ENCODE measurements around the gene RPS19BP1.

Gene RPS19BP1

DNA sequence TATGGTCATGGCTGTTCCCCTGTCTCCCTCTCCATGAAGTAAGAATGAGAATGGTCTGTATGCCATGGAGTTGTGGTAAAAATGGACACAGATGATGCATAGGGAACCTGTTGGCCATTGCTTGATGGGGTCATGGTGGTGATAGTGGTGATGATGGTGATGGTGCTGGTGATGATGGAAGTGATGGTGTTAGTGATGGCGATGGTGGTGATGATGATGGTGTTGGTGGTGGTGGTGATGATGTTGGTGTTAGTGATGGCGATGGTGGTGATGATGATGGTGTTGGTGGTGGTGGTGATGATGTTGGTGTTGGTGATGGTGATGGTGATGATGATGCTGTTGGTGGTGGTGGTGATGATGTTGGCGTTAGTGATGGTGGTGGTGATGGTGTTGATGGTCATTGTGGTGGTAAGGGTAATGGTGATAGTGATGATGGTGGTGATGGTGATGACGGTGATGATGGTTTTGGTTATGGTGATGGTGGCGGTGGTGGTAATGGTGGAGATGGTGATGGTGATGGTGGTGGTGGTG, 32.9 kb upstream of the RPS19BP1 start:
- peaks cover 0 to 12% (median 4%) of the 10 kb centered on the region in 11 experiments; a peak in 10 of 22 replicates for H3K27me3 ChIP-seq
- TF ChIP-seq Cebpa-rat (IDR thresholded peaks at IDR 0.05) = no peak
- H3K9ac ChIP-seq = no peak overlapping the region
- H3K4me2 ChIP-seq = no peak overlapping the region
- no peak overlapping the region for H3K27ac ChIP-seq
- H3K4me1 ChIP-seq = peaks cover 11 to 47% (median 34%) of the 10 kb centered on the region in 10 experiments
- H4K20me1 ChIP-seq = peaks cover 0 to 17% (median 0%) of the 10 kb centered on the region in 11 experiments; a peak in 1 of 22 replicates
- no peak overlapping the region for H3K4me3 ChIP-seq
- H3K9me3 ChIP-seq (replicated peaks in 1 of 11) = peaks cover 0 to 14% (median 4%) of the 10 kb centered on the region in 11 experiments; a peak in 6 of 22 replicates
- H3K36me3 ChIP-seq = no peaks in the 10 kb centered on the region

GRCh38 chr22:39563571-39564428, 31.3 kb upstream of the RPS19BP1 start:
- Histone ChIP-seq H3K9me3 (replicated peaks in 1 of 11) (peaks cover 0 to 9% (median 0%) of the 10 kb centered on the region in 11 experiments; a peak in 1 of 22 replicates), H4K20me1 (peaks cover 0 to 32% (median 0%) of the 10 kb centered on the region in 11 experiments; a peak in 3 of 22 replicates), H3K9ac (no peak overlapping the region), H3K27me3 (peaks cover 14 to 29% (median 20%) of the 10 kb centered on the region in 11 experiments), H3K4me1 (peaks cover 11 to 39% (median 26%) of the 10 kb centered on the region in 10 experiments), H3K27ac (no peak overlapping the region), H3K36me3 (no peaks in the 10 kb centered on the region), H3K4me2 (no peak overlapping the region), H3K4me3 (no peak overlapping the region)
- TF ChIP-seq Cebpa-rat (IDR thresholded peaks at IDR 0.05) = no peak

DNA sequence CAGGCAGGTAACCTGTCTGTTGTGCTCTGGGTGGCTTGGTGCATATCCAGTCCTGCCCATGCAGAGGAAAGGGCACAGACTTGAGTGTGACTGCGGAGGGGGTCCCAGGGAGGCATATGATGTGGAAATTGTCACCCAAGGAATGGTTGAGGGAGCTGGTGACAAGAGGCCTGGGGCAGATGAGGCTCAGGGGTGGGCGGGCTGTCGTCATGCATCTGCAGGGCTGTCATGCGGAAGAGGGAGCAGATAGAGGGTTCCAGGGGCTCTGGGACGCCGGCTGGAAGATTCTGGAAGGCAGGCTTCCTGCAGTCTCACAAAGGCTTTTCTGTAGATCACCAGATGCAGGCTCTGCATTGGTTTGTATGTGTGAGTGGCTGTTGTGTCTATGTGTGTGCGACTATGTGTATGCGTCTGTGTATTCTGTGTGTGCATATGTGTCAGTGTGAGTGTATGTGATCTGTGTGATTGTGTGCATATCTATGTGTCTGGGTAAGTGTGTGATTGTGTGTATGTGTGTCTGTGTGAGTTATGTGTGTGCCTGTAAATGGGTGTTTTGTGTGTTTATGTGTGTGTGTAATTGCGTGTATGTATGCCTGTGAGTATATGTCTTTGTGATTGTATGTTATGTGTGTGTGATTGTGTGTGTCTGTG, 30.4 kb upstream of the RPS19BP1 start:
- H3K9me3 ChIP-seq (replicated peaks in 1 of 11) = peaks cover 0 to 9% (median 0%) of the 10 kb centered on the region in 11 experiments; a peak in 1 of 22 replicates
- peaks cover 9 to 35% (median 17%) of the 10 kb centered on the region in 10 experiments for H3K4me1 ChIP-seq
- TF ChIP-seq Cebpa-rat (IDR thresholded peaks at IDR 0.05) = no peak
- H3K27me3 ChIP-seq = peaks cover 23 to 37% (median 28%) of the 10 kb centered on the region in 11 experiments
- H3K36me3 ChIP-seq = no peaks in the 10 kb centered on the region
- H3K27ac ChIP-seq = no peak overlapping the region
- peak overlapping the region in 1 of 11 experiments; percentile 20; a peak in 1 of 22 replicates for H3K4me2 ChIP-seq
- peaks cover 0 to 39% (median 0%) of the 10 kb centered on the region in 11 experiments; a peak in 8 of 22 replicates for H4K20me1 ChIP-seq
- no peak overlapping the region for H3K9ac ChIP-seq
- no peak overlapping the region for H3K4me3 ChIP-seq

GRCh38 chr22:39560127-39560526, 27.6 kb upstream of the RPS19BP1 start:
- peaks cover 0 to 22% (median 4%) of the 10 kb centered on the region in 10 experiments; a peak in 7 of 20 replicates for H3K4me1 ChIP-seq
- H4K20me1 ChIP-seq = peaks cover 0 to 53% (median 7%) of the 10 kb centered on the region in 11 experiments; a peak in 12 of 22 replicates
- H3K27me3 ChIP-seq = peaks cover 47 to 66% (median 56%) of the 10 kb centered on the region in 11 experiments
- no peaks in the 10 kb centered on the region for H3K36me3 ChIP-seq
- no peak overlapping the region for H3K27ac ChIP-seq
- no peaks in the 10 kb centered on the region for H3K9me3 ChIP-seq (replicated peaks in 1 of 11)
- no peak overlapping the region for H3K9ac ChIP-seq
- H3K4me3 ChIP-seq = no peak overlapping the region
- H3K4me2 ChIP-seq = no peak overlapping the region
- TF ChIP-seq Cebpa-rat (IDR thresholded peaks at IDR 0.05) = no peak

DNA sequence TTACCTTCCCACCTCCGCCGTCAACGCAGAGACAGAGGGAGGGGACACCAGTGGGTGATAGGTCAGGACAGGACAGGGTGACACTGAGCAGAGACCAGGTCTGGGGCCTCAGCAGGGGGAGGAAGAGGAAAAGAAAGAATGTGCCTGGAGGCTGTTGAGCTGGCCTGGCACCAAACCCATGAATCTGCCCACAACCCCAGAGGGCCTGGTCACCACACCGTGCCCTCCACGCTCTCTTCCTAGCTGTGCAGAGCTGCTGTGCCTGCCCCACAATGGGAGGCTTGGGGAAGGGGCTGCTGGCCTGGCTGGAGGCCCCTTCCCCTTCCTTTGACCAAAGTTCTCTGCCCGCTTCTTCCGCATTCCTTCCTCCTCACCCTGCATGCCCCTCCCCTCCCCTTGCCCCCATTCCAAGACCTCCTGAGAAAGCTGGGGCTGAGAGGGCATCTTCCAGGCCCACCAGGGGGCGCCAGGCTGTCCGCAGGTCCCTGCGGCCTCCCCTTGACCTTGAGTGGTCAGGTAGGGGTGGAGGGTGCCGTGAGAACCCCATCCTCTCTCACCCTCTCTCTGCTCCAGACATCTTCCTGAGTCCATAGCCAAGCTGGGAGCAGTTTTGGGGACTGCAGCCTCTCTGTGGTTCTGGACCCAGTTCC, 27.0 kb upstream of the RPS19BP1 start:
- H3K4me3 ChIP-seq = no peak overlapping the region
- TF ChIP-seq Cebpa-rat (IDR thresholded peaks at IDR 0.05) = no peak
- no peak overlapping the region for H3K9ac ChIP-seq
- H3K4me2 ChIP-seq = peak overlapping the region in 4 of 11 experiments; percentile 13 to 34 (median 26); a peak in 3 of 22 replicates
- H3K36me3 ChIP-seq = no peaks in the 10 kb centered on the region
- no peaks in the 10 kb centered on the region for H3K9me3 ChIP-seq (replicated peaks in 1 of 11)
- H3K27me3 ChIP-seq = peaks cover 47 to 69% (median 60%) of the 10 kb centered on the region in 11 experiments
- peaks cover 0 to 53% (median 7%) of the 10 kb centered on the region in 11 experiments; a peak in 12 of 22 replicates for H4K20me1 ChIP-seq
- no peak overlapping the region for H3K27ac ChIP-seq
- peaks cover 0 to 22% (median 4%) of the 10 kb centered on the region in 10 experiments; a peak in 7 of 20 replicates for H3K4me1 ChIP-seq

- peaks cover 0 to 53% (median 7%) of the 10 kb centered on the region in 11 experiments; a peak in 12 of 22 replicates for H4K20me1 ChIP-seq
- H3K27me3 ChIP-seq = peaks cover 51 to 75% (median 63%) of the 10 kb centered on the region in 11 experiments
- H3K4me1 ChIP-seq = peaks cover 0 to 22% (median 4%) of the 10 kb centered on the region in 10 experiments; a peak in 7 of 20 replicates
- no peak overlapping the region for H3K27ac ChIP-seq
- TF ChIP-seq Cebpa-rat (IDR thresholded peaks at IDR 0.05) = no peak
- no peaks in the 10 kb centered on the region for H3K36me3 ChIP-seq
- H3K9ac ChIP-seq = no peak overlapping the region
- H3K4me2 ChIP-seq = peak overlapping the region in 2 of 11 experiments; percentile 19 to 34; a peak in 1 of 22 replicates
- no peaks in the 10 kb centered on the region for H3K9me3 ChIP-seq (replicated peaks in 1 of 11)
- no peak overlapping the region for H3K4me3 ChIP-seq
Observed at GRCh38 chr22:39558950-39559349, 26.4 kb upstream of the RPS19BP1 start.

DNA sequence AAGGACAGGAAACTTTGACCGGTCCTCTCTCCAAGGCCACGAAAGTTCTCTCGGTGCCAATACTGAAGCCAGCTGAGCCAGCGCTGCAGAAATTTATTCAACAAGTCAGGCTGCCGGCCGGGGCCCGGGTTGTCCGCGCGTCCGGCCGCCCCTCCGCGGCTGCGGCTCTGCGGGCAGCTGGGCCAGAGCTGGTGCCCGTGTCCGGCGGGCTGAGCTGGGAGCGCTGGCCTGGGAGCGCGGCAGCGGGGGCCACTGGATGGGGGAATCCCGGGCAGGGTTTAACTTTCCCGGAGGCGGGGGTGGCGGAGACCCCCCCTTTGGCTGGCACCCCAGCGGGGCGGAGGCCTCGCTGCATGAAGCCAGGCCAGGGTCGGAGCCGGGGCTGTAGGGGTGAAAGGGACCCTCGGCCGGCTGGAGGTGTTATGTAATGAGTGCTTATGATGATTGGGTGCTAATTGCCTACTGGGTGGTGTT, 25.7 kb upstream of the RPS19BP1 start:
- Histone ChIP-seq H3K36me3 (no peaks in the 10 kb centered on the region), H3K4me2 (peak overlapping the region in 2 of 11 experiments; percentile 10 to 21; a peak in 2 of 22 replicates), H4K20me1 (peaks cover 0 to 53% (median 7%) of the 10 kb centered on the region in 11 experiments; a peak in 12 of 22 replicates), H3K9ac (no peak overlapping the region), H3K9me3 (replicated peaks in 1 of 11) (no peaks in the 10 kb centered on the region), H3K4me1 (peaks cover 0 to 17% (median 2%) of the 10 kb centered on the region in 10 experiments; a peak in 7 of 20 replicates), H3K4me3 (no peak overlapping the region), H3K27ac (no peak overlapping the region), H3K27me3 (peaks cover 51 to 75% (median 63%) of the 10 kb centered on the region in 11 experiments)
- TF ChIP-seq Cebpa-rat (IDR thresholded peaks at IDR 0.05) = no peak

Data from BLaER1 treated with 17β-estradiol and CSF1 and Interleukin-3, amounts not matched to agents 10 nM and 100 nM (cell line).